GM13976 (cell line): ENCODE measurements around the gene AFAP1L2.

Source experiments
- DNase-seq: peaks from one replicate; pipeline ENCODE4 v3.0.0; 2012; ENCODE audit warnings: low spot score
- in situ Hi-C: fragments of 300-500 bp; cut with MboI; formaldehyde crosslinking; loops from one replicate; pipeline ENCODE4 v1.12.0; 2022; ENCODE audit warnings: low sequenced_read_pairs, mixed read lengths, inconsistent platforms; ENCODE audit not compliant: unreplicated experiment
- TF ChIP-seq, protein P1 (sequence below): IDR thresholded peaks from 2 replicates; pipeline ENCODE4 v1.5.1; 2012; ENCODE audit warnings: borderline replicate concordance, mild to moderate bottlenecking; ENCODE audit not compliant: insufficient read depth; ENCODE audit errors: extremely low read depth, missing control alignments, control extremely low read depth

AFAP1L2 gene

DNA sequence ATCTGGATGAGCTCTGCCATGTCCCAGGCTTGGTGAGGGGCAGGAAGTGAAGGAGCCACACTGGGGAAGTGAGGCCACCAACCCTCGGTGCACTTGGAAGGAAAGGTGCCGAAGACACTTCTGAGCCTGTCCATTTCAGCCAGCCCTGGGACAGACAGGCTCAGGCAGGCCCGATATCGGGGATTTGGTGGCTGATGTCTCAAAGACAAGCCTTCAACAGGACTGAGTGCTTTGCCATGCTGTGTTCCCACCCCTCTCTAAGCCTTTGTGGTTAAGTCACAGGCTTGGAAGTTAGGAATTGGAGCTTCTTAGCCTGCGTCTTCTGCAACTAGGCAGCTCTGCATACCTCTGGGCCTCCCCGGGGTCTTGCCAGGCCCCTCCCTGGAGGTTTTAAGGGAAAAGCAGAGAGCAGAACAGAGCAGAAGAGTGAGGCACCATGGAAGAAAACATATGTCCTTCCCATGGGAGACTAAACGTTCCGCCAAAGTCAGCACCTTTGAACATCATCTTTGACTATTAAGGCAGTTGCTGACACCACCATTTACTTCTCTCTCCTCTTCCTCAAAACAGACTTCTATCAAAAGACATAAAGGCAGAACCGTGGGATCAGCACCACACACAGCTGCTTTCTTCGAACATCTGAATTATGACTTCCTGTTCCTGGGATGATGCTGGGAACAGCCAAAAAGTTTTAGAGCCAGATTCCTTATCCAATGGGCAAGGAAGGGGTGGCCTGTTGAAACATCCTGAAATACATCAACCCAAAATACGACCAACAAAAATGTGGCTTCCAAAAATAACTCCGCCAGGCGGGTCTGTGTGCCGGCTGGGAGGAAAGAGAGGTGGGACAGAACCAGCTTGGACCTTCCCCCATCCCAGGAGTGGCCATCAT, 71.8 kb downstream of the AFAP1L2 start:
- TF ChIP-seq, protein P1, sequence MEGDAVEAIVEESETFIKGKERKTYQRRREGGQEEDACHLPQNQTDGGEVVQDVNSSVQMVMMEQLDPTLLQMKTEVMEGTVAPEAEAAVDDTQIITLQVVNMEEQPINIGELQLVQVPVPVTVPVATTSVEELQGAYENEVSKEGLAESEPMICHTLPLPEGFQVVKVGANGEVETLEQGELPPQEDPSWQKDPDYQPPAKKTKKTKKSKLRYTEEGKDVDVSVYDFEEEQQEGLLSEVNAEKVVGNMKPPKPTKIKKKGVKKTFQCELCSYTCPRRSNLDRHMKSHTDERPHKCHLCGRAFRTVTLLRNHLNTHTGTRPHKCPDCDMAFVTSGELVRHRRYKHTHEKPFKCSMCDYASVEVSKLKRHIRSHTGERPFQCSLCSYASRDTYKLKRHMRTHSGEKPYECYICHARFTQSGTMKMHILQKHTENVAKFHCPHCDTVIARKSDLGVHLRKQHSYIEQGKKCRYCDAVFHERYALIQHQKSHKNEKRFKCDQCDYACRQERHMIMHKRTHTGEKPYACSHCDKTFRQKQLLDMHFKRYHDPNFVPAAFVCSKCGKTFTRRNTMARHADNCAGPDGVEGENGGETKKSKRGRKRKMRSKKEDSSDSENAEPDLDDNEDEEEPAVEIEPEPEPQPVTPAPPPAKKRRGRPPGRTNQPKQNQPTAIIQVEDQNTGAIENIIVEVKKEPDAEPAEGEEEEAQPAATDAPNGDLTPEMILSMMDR, result no peak

GRCh38 chr10:114329634-114330365, 74.5 kb downstream of the AFAP1L2 start:
- in situ Hi-C loops, result no loop called here
- no peak for DNase-seq
- TF ChIP-seq, protein P1, result no peak

More for the DNA sequence above, 71.8 kb downstream of the AFAP1L2 start:
- in situ Hi-C loops, result no loop called here
- no peak for DNase-seq

- TF ChIP-seq, protein P1, result no peak
- in situ Hi-C loops, result no loop called here
- no peak for DNase-seq
Measured at GRCh38 chr10:114328874-114329273, 75.4 kb downstream of the AFAP1L2 start.

- in situ Hi-C loops, result no loop called here
- TF ChIP-seq, protein P1, result no peak
- DNase-seq, result no peak
Measured at GRCh38 chr10:114328441-114328812, 75.9 kb downstream of the AFAP1L2 start.

- TF ChIP-seq, protein P1, result no peak
- in situ Hi-C loops, result no loop called here
- no peak for DNase-seq
Measured at GRCh38 chr10:114327537-114328440, 76.5 kb downstream of the AFAP1L2 start.

DNA sequence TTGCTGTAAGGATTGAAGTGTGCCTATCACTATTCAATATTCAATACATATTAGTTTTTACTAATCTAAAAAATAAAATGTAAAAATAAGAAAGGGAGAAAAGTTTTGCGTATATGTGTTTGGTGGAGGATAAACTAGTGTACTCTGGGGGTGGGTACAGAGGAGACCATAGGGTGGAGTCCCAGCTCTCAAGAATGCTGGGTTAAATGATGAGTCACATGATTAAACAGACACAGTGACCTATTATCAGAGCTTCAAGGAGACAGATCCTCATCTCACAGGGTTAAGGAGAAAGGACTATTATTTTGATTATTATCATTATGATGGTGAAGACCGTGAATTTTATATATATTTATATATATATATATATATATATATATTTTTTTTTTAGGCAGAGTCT, 77.5 kb downstream of the AFAP1L2 start:
- in situ Hi-C loops, result no loop called here
- TF ChIP-seq, protein P1, result no peak
- DNase-seq, result no peak
